RWPE1 (cell line): ENCODE measurements around the gene ZNF32.
A peak's percentile ranks its signal among the peaks of the same experiment; 100 is the strongest.

Experiments
- CTCF ChIA-PET: fragments of 350-600 bp; sonication (Branson Sonifier 250); formaldehyde crosslinking; extraction: SDS; loops from one replicate; lab custom pipeline; 2021; lab: Yijun Ruan, JAX
- POLR2A ChIA-PET: fragments of 400-600 bp; formaldehyde crosslinking; extraction: SDS; loops from one replicate; lab custom pipeline; 2020; ENCODE audit warnings: antibody characterized with exemption; ENCODE audit not compliant: low non-redundant PET; lab: Yijun Ruan, JAX
- DNase-seq: peaks from one replicate; pipeline ENCODE4 v3.0.0; 2012; ENCODE audit warnings: low spot score
- H3K27ac ChIP-seq: fragments of 450-650 bp; 2 replicates; pipeline ENCODE4 v1.5.1; 2017
- CTCF ChIP-seq: fragments of 450-650 bp; conservative IDR thresholded peaks from 2 replicates; pipeline ENCODE4 v1.5.1; 2017; ENCODE audit warnings: low read depth, mild to moderate bottlenecking

Gene ZNF32

GRCh38 chr10:43648398-43649184 is at the start of gene ZNF32:
ZNF32 (minus strand) TSS chr10:43648881; CDS start chr10:43646133, 2,748 bp downstream.
- TF ChIP-seq CTCF = no peak
- ChIA-PET CTCF (no interaction called here), POLR2A (interaction anchor here (0.6 to 0.8 kb wide), 2 partner anchors 125 to 1253 kb away, joined by 3 read pairs; no protein-coding TSS in a partner anchor)
- peak; percentile 82 for DNase-seq
- peak within 1 kb of the TSS; percentile 47 for H3K27ac ChIP-seq

- CTCF ChIA-PET = interaction anchor here (0.6 kb wide), 1 partner anchor 14 kb away, joined by 3 read pairs; no protein-coding TSS in a partner anchor
- no peak overlapping the region for H3K27ac ChIP-seq
- TF ChIP-seq CTCF = no peak
- no peak for DNase-seq
- POLR2A ChIA-PET = no interaction called here
These were observed 49.5 kb upstream of the ZNF32 start for GRCh38 chr10:43698156-43698555.

- ChIA-PET POLR2A (no interaction called here), CTCF (no interaction called here)
- TF ChIP-seq CTCF = no peak
- H3K27ac ChIP-seq = no peak overlapping the region
- no peak for DNase-seq
These were observed 48.3 kb upstream of the ZNF32 start for GRCh38 chr10:43696909-43697483.

GRCh38 chr10:43695730-43696129 is 47.0 kb upstream of the ZNF32 start:
- DNase-seq = no peak
- POLR2A ChIA-PET = no interaction called here
- TF ChIP-seq CTCF = no peak
- no peak overlapping the region for H3K27ac ChIP-seq
- CTCF ChIA-PET = no interaction called here

GRCh38 chr10:43695321-43695720 is 46.6 kb upstream of the ZNF32 start:
- ChIA-PET CTCF (no interaction called here), POLR2A (no interaction called here)
- H3K27ac ChIP-seq = no peak overlapping the region
- DNase-seq = no peak
- TF ChIP-seq CTCF = no peak

GRCh38 chr10:43694526-43694925 is 45.8 kb upstream of the ZNF32 start:
- TF ChIP-seq CTCF = no peak
- CTCF ChIA-PET = no interaction called here
- POLR2A ChIA-PET = no interaction called here
- DNase-seq = no peak
- no peak overlapping the region for H3K27ac ChIP-seq
